C4-2B (cell line): ENCODE results near the gene MICU1.

ENCODE experiments used
- CTCF ChIP-seq: fragments of 450-650 bp; conservative IDR thresholded peaks from 2 replicates; pipeline ENCODE4 v1.5.1; 2017; ENCODE audit warnings: mild to moderate bottlenecking
- ZFX ChIP-seq: fragments of 450-650 bp; IDR thresholded peaks from 2 replicates; pipeline ENCODE4 v1.6.1; 2017

- no peak for TF ChIP-seq CTCF
- TF ChIP-seq ZFX, result no peak
Observed at GRCh38 chr10:72593963-72594362, 31.9 kb downstream of the MICU1 start.
